Kidney tubule cell (primary cell): ENCODE results near the gene TMCO4.
A peak's percentile ranks its signal among the peaks of the same experiment; 100 is the strongest.

Experiments
- DNase-seq: peaks from one replicate; pipeline ENCODE4 v3.0.0-alpha.2; 2018; ENCODE audit warnings: low spot score

TMCO4 gene

GRCh38 chr1:19715334-19716203, 84.1 kb downstream of the TMCO4 start:
- peak; percentile 94 for DNase-seq

GRCh38 chr1:19712928-19713327, 86.8 kb downstream of the TMCO4 start:
- no peak for DNase-seq

DNA sequence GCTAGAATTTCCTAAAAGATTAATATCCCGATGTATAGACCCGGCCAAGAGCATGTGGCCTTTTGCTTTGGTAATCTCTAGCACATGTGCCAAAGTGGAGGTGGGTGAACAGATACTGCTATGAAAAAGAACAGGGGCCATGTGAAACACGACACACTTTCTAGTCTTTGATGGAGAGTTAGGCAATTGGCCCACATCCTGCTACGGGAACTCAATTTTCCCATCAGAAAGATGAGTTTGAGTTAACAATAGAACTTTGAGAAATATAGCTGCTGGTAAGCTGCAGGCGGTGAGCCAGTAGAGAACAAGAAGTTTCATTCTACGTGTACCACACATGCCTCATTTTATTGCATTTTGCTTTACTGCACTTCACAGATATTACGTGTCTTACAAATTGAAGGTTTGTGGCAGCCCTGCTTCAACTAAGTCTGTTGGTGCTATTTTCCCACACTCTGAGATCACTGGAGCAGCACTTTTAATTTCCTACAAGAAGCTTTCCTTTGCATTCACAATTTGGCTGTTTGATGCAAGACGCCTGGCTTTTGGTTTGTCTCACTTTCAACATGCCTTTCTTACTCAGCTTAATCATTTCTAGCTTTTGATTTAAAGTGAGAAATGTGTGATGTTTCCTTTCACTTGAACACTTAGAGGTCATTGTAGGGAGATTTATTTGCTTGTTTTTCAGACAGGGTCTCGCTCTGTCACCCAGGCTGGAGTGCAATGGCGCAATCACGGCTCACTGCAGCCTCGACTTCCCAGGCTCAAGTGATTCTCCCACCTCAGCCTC, 88.7 kb downstream of the TMCO4 start:
- no peak for DNase-seq

GRCh38 chr1:19709260-19709793, 90.4 kb downstream of the TMCO4 start:
- DNase-seq = no peak

DNA sequence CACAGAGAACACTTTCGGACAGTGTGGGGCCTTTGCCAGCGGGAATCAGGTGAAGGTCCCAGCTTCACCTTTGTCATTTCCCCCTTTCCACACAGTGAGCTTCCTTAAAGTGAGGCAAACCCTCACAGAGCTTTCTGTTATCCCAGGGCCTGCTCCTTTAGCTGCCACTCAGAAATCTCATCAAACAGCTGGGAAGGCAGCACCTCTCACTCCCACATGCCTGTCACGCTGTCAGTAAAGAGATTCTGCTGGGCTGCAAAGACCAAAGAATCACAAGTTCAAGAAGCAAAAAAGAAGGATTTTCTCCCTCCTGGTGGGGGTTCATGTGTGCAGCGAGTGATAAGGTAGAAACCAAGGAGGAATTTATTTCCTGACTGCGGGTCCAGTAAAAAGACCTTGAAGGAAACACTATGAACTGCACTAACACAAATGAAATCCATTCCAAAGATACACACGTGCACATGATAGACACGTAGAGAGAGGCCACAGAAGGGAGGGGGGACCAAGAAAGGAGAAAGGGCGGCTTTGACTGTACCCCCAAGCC, 91.1 kb downstream of the TMCO4 start:
- no peak for DNase-seq

GRCh38 chr1:19706136-19706535, 93.6 kb downstream of the TMCO4 start:
- DNase-seq = no peak

DNA sequence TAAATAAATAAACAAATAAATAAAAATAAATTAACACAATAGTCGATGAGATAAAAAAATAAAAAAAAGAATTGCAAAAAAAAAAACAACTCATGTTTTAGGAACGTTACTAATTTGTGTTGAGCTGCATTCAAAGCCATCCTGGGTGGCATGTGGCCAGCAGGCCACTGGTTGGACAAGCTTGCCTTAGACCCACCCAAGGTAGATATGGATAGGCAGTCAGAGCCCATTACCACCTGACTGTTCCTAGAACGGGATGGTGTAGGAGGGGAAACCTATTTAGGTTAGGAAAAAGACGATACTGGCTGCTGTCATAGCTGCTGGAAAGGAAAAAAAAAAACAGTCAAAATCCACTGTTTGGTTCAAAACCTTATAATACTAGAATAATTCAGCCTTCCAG, 94.3 kb downstream of the TMCO4 start:
- DNase-seq = no peak

DNA sequence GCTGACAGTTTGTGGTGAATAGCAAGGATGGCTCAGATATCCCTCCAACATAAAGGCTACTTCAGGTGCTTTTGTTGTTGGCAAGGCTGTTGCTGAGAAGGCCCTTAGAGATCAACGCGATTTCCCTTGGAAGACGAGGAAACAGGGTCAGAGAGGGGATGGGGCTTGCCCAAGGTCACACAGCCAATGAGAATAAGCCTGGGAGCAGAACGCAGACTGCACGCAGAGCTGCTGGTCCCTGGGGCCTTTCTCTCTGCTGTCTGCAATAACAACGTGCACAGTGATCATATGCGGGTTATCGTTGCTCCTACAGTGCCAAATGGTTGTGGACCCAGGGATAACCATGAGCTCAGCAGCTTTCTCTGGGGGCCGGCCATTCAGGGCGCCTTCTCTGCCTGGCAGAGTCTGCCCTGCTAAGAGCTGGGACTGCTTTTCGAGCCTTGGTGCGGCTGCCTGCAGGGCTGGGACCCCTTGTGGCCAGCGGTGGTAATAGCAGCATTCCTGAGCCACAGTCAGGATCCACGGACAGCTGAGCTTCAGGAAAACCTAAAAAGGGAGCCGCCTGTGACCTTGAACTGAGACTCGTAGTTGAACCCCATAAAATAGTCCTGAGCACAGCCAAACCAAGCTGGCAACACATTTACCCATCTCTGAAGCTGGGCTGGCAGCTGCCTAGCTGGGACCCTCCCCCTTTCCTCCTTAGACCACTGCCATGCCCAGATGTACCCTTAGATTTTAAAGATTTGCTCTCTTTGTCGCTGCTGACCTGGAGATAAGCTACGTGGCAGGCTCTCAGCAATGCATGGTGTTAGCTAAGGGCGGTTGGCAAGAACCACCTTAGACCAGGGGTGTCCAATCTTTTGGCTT, 95.2 kb downstream of the TMCO4 start:
- DNase-seq = peak; percentile 67

DNA sequence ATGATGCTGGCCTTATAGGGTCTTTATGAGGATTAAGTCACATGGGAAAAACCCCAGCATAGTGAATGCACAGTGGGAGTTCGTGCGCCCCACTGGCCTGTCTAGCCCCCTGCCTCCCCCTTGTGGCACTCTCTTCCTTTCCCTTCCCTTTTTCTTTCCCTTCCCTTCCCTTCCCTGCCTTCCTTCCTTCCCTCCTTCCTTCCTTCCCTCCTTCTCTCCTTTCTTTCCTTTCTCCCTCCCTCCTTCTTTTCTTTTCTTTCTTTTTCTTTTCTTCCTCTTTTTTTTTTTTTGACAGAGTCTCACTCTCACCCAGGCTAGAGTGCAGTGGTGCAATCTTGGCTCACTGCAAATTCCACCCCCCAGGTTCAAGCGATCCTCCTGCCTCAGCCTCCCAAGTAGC, 96.4 kb downstream of the TMCO4 start:
- DNase-seq = no peak

- no peak for DNase-seq
Measured at GRCh38 chr1:19700079-19700777, 99.5 kb downstream of the TMCO4 start.

DNA sequence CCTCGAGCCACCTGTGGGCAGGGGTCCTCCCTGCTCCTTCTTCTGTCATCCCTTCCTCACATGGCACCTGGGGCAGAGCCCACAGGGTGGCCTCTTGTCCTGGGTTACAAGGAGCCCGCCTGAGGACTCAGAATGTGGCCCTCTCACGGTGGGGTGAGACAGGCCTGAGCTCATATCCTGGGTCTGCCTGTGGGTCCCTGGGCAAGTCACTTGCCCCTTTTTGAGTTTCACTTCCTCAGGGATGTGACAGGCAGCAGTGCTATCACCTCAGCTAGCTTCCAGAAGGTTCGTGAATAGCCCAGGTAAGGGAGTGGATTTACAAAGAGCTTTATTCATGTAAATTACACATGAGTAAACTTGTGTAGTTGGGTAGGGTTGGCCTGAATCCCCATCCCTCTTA, 101.5 kb downstream of the TMCO4 start:
- no peak for DNase-seq

DNA sequence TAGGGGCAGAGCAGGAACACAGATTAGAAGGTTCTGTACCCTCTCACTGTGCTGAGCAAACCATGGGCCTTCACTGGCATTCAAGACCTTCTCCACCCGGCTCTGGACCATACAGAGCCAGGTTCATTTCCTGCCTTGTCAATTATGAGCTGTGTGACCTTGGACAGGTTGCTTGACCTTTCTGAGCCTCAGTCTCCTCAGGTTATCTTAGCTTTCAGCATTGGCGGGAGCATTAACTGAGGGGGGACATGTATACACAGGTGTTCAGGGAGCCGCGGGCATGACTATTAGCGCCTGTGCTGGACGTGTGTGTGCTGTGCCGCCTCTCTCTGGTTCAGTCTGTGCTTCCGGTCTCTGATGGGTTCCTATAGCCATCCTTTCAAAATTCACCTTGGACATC, 102.9 kb downstream of the TMCO4 start:
- DNase-seq = no peak

GRCh38 chr1:19695772-19696171, 103.9 kb downstream of the TMCO4 start:
- no peak for DNase-seq

DNA sequence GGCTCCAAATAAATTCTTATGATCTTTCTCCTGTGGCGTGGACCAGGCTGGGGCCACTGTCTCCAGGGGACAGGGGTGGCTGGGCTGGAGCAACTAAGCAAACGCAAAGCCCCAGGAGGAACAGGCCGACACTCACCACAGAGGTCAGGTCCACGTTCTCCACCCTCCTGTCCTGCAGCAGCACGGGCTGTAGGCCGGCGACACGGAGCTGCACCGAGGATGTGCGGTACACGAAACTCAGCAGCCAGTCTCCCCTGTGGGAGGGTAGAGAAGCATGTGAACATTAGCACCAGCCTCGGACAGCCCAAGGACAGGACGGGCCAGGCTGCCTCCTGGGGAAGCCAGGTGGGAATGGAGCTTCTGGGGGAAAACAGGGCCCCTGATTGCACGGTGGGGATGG, 105.4 kb downstream of the TMCO4 start:
- DNase-seq = no peak

GRCh38 chr1:19690342-19690741, 109.4 kb downstream of the TMCO4 start:
- no peak for DNase-seq

DNA sequence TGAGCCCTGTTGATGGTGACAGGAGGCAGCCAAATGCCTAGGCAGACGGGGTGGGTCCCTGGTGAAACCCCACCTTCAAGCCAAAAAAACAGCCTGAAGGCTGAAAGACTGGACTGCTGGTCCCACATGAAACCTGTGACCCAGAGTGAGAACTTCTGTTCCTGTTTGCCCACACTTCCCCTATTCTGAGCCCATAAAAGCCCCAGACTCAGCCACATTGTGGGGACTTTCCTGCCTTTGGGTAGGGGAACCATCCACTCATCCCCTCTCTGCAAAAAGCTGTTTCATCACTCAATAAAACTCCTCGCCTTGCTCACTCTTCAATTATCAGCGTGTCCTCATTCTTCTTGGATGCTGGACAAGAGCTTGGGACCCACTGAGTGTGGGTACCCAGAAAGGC, 109.9 kb downstream of the TMCO4 start:
- no peak for DNase-seq

- DNase-seq = no peak
Measured at GRCh38 chr1:19689085-19689757, 110.5 kb downstream of the TMCO4 start.

- no peak for DNase-seq
Measured at GRCh38 chr1:19688041-19688842, 111.5 kb downstream of the TMCO4 start.

GRCh38 chr1:19687414-19687813, 112.3 kb downstream of the TMCO4 start:
- DNase-seq = no peak

DNA sequence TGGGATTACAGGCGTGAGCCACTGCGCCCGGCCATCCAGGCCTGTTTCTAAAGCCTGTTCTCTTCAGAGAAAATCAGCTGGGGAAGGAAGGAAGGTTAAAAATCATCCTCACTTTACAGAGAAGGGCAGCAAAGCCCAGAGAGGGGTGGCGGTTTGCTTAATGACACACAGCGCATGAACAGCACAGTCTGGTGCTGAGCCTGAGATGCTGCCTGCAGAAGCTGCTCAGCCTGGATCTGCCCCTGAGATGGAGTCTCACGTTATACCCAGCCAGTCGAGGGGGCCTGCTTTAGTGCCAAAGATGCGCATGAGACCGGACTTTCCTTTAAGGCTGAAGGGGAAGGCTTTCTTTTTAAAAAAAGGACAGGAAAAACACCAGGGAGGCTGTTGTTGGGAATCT, 113.7 kb downstream of the TMCO4 start:
- DNase-seq = no peak
